Measurements from ENCODE around the gene NELL2. TPM values are rescaled to one million over a fixed set of nuclear protein-coding genes. Genes with fewer than 3 reads are reported as not detected.

Gene NELL2
- total RNA-seq, 1 donor from 2014 or later, result 0.55 TPM

- H3K36me3 ChIP-seq, result no peaks in the 10 kb centered on the region
- no peaks in the 10 kb centered on the region for H3K4me1 ChIP-seq
- no peaks in the 10 kb centered on the region for H3K9me3 ChIP-seq (replicated peaks)
- TF ChIP-seq CTCF (IDR thresholded peaks at IDR 0.05; ENCODE audit: borderline replicate concordance), result no peak
- no peak overlapping the region for H3K4me3 ChIP-seq
- intact Hi-C loops (cut with micrococcal nuclease), result no loop called here
- no peaks in the 10 kb centered on the region for H3K27me3 ChIP-seq (ENCODE audit: low read depth)
- H3K27ac ChIP-seq (replicated peaks), result no peak overlapping the region
- no peak for DNase-seq
Measured at GRCh38 chr12:44526655-44527182, 349.4 kb downstream of the NELL2 start.

GRCh38 chr12:44525806-44526654, 350.1 kb downstream of the NELL2 start:
- Histone ChIP-seq H3K4me3 (no peak overlapping the region), H3K27ac (replicated peaks) (no peak overlapping the region), H3K4me1 (no peaks in the 10 kb centered on the region), H3K36me3 (no peaks in the 10 kb centered on the region), H3K9me3 (replicated peaks) (no peaks in the 10 kb centered on the region), H3K27me3 (ENCODE audit: low read depth) (no peaks in the 10 kb centered on the region)
- no peak for TF ChIP-seq CTCF (IDR thresholded peaks at IDR 0.05; ENCODE audit: borderline replicate concordance)
- DNase-seq, result no peak
- intact Hi-C loops (cut with micrococcal nuclease), result no loop called here

- Histone ChIP-seq H3K9me3 (replicated peaks) (no peaks in the 10 kb centered on the region), H3K4me1 (no peaks in the 10 kb centered on the region), H3K36me3 (no peaks in the 10 kb centered on the region), H3K4me3 (no peak overlapping the region), H3K27ac (replicated peaks) (no peak overlapping the region), H3K27me3 (ENCODE audit: low read depth) (no peaks in the 10 kb centered on the region)
- TF ChIP-seq CTCF (IDR thresholded peaks at IDR 0.05; ENCODE audit: borderline replicate concordance), result no peak
- DNase-seq, result no peak
- intact Hi-C loops (cut with micrococcal nuclease), result no loop called here
Measured at GRCh38 chr12:44523828-44524227, 352.3 kb downstream of the NELL2 start.

GRCh38 chr12:44521702-44522101, 354.4 kb downstream of the NELL2 start:
- H3K4me1 ChIP-seq, result no peaks in the 10 kb centered on the region
- TF ChIP-seq CTCF (IDR thresholded peaks at IDR 0.05; ENCODE audit: borderline replicate concordance), result no peak
- H3K9me3 ChIP-seq (replicated peaks), result no peaks in the 10 kb centered on the region
- no peaks in the 10 kb centered on the region for H3K27me3 ChIP-seq (ENCODE audit: low read depth)
- intact Hi-C loops (cut with micrococcal nuclease), result no loop called here
- no peak overlapping the region for H3K4me3 ChIP-seq
- no peak overlapping the region for H3K27ac ChIP-seq (replicated peaks)
- H3K36me3 ChIP-seq, result no peaks in the 10 kb centered on the region
- DNase-seq, result no peak

GRCh38 chr12:44519931-44520330, 356.2 kb downstream of the NELL2 start:
- Histone ChIP-seq H3K4me3 (no peak overlapping the region), H3K27ac (replicated peaks) (no peak overlapping the region), H3K9me3 (replicated peaks) (no peaks in the 10 kb centered on the region), H3K36me3 (no peaks in the 10 kb centered on the region), H3K27me3 (ENCODE audit: low read depth) (no peaks in the 10 kb centered on the region), H3K4me1 (no peaks in the 10 kb centered on the region)
- no peak for DNase-seq
- intact Hi-C loops (cut with micrococcal nuclease), result no loop called here
- no peak for TF ChIP-seq CTCF (IDR thresholded peaks at IDR 0.05; ENCODE audit: borderline replicate concordance)

Data from left ventricle myocardium inferior (tissue), 1 donor.